Endodermal cell (in vitro differentiated cells): ENCODE measurements around the gene CDK5RAP2. TPM values are rescaled to one million over a fixed set of nuclear protein-coding genes. Genes with fewer than 3 reads are reported as not detected.

Experiments used
- DNase-seq: peaks from one replicate; pipeline ENCODE4 v3.0.0-alpha.2; 2017
- H3K27ac ChIP-seq: 2 replicates; pipeline ENCODE4 v1.5.1; 2013; ENCODE audit warnings: mild to moderate bottlenecking, low read depth, low read length, moderate library complexity
- H3K27me3 ChIP-seq: 2 replicates; pipeline ENCODE4 v1.6.1; 2013; ENCODE audit warnings: mild to moderate bottlenecking, low read length, moderate library complexity; ENCODE audit not compliant: insufficient read depth, control insufficient read depth, poor library complexity, severe bottlenecking
- H3K36me3 ChIP-seq: 2 replicates; pipeline ENCODE4 v1.7.0; 2013; ENCODE audit warnings: mild to moderate bottlenecking, low read length, moderate library complexity; ENCODE audit not compliant: control insufficient read depth, insufficient read depth
- H3K4me1 ChIP-seq: one replicate; pipeline ENCODE4 v1.7.0; 2013; ENCODE audit warnings: low read length; ENCODE audit not compliant: control insufficient read depth, insufficient read depth
- H3K4me3 ChIP-seq: 2 replicates; pipeline ENCODE4 v1.5.1; 2013; ENCODE audit warnings: mild to moderate bottlenecking, low read length, moderate library complexity
- H3K9ac ChIP-seq: 2 replicates; pipeline ENCODE4 v1.6.1; 2013; ENCODE audit warnings: mild to moderate bottlenecking, low read length, moderate library complexity; ENCODE audit not compliant: poor library complexity, severe bottlenecking; ENCODE audit errors: extremely low read depth
- H3K9me3 ChIP-seq: 2 replicates; pipeline ENCODE4 v1.6.1; 2013; ENCODE audit warnings: mild to moderate bottlenecking, low read length, moderate library complexity; ENCODE audit not compliant: control insufficient read depth
- H3K27ac Mint-ChIP-seq: 2 replicates; pipeline ENCODE4 v1.8.0; 2020; ENCODE audit warnings: mixed read lengths
- H3K27me3 Mint-ChIP-seq: 2 replicates; pipeline ENCODE4 v1.8.0; 2021; ENCODE audit warnings: mild to moderate bottlenecking, mixed read lengths; ENCODE audit not compliant: insufficient read depth
- H3K36me3 Mint-ChIP-seq: 2 replicates; pipeline ENCODE4 v1.8.0; 2020; ENCODE audit warnings: low read depth, mixed read lengths
- H3K4me1 Mint-ChIP-seq: 2 replicates; pipeline ENCODE4 v1.8.0; 2020; ENCODE audit warnings: mixed read lengths
- H3K4me3 Mint-ChIP-seq: 2 replicates; pipeline ENCODE4 v1.8.0; 2020; ENCODE audit warnings: mild to moderate bottlenecking, moderate library complexity, mixed read lengths
- H3K9me3 Mint-ChIP-seq: 2 replicates; pipeline ENCODE4 v1.8.0; 2020; ENCODE audit warnings: mild to moderate bottlenecking, mixed read lengths
- WGBS, 2 experiments: methylation state at CpG; one replicate each; pipeline versions ENCODE4 v1.1.5 to v1.1.7; 2013; ENCODE audit warnings: missing lambda C conversion rate in 2 of 2, mixed read lengths in 1 of 2; ENCODE audit not compliant: insufficient coverage in 1 of 2, insufficient read length in 1 of 2; 5-methylcytosine and 5-hydroxymethylcytosine counted together
- total RNA-seq, 2 donors: library from RNA; stranded (reverse); fragmentation: NEBNext Ultra II Directional in 1 of 2; extraction: Animal tissue kit (Norgen Biotek cat#: 25700) in 1 of 2; gene quantifications; 2 replicates in 1 of 2; 3 replicates in 1 of 2; pipeline ENCODE4 v1.2.1, GENCODE V29; 2021
- TF ChIP-seq, protein P1 (sequence below): fragments of 200-600 bp; sonication (generic); conservative IDR thresholded peaks from 2 replicates; pipeline ENCODE4 v1.5.0; 2021; ENCODE audit warnings: antibody characterized with exemption, mild to moderate bottlenecking

CDK5RAP2 gene
- total RNA-seq, 2 donors from 2014 or later: 68.2 to 92.0 TPM

GRCh38 chr9:120348951-120349429 lies 231.0 kb downstream of the CDK5RAP2 start:
- Histone ChIP-seq H3K4me1 (no peaks in the 10 kb centered on the region), H3K27me3 (no peaks in the 10 kb centered on the region), H3K27ac (no peak overlapping the region), H3K4me3 (no peak overlapping the region), H3K9ac (no peak overlapping the region), H3K9me3 (no peaks in the 10 kb centered on the region), H3K36me3 (no peaks in the 10 kb centered on the region)
- DNase-seq: peak; percentile 88
- H3K36me3 Mint-ChIP-seq: no peaks in the 10 kb centered on the region
- no peak overlapping the region for H3K27ac Mint-ChIP-seq
- TF ChIP-seq, protein P1, sequence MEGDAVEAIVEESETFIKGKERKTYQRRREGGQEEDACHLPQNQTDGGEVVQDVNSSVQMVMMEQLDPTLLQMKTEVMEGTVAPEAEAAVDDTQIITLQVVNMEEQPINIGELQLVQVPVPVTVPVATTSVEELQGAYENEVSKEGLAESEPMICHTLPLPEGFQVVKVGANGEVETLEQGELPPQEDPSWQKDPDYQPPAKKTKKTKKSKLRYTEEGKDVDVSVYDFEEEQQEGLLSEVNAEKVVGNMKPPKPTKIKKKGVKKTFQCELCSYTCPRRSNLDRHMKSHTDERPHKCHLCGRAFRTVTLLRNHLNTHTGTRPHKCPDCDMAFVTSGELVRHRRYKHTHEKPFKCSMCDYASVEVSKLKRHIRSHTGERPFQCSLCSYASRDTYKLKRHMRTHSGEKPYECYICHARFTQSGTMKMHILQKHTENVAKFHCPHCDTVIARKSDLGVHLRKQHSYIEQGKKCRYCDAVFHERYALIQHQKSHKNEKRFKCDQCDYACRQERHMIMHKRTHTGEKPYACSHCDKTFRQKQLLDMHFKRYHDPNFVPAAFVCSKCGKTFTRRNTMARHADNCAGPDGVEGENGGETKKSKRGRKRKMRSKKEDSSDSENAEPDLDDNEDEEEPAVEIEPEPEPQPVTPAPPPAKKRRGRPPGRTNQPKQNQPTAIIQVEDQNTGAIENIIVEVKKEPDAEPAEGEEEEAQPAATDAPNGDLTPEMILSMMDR: peak; percentile 91
- H3K4me1 Mint-ChIP-seq: peaks cover 9% of the 10 kb centered on the region
- peaks cover 26% of the 10 kb centered on the region for H3K27me3 Mint-ChIP-seq
- H3K4me3 Mint-ChIP-seq: peak overlapping the region; percentile 12
- 36 to 43% methylated on average over 4 to 16 of the region's 16 CpGs for WGBS, 2 experiments
- H3K9me3 Mint-ChIP-seq: no peaks in the 10 kb centered on the region

DNA sequence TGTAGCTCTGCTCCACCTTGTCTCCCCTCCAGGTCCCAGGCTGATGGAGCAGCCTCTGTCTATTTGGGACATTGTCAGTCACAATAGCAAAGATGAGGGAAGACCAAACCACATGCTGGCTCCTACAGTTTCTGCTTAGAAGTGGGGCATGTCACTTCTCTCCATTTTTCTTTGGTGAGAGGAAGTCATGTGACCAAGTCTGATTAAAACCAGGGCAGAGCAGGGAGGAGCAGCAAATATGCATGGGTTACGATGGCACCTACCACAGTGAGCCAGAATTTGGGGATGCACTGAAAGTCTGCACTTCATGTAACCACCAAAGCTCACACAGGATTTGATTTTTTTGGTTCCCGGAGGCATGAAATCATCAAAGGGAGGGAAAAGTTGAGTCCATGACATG lies 234.6 kb downstream of the CDK5RAP2 start:
- no peak for DNase-seq
- Mint-ChIP-seq H3K27ac (no peak overlapping the region), H3K9me3 (no peaks in the 10 kb centered on the region), H3K4me3 (no peak overlapping the region), H3K27me3 (peaks cover 7% of the 10 kb centered on the region), H3K4me1 (peaks cover 9% of the 10 kb centered on the region), H3K36me3 (no peaks in the 10 kb centered on the region)
- no peaks in the 10 kb centered on the region for H3K9me3 ChIP-seq
- TF ChIP-seq, protein P1: no peak
- 87 to 90% methylated on average over 2 of the region's 2 CpGs for WGBS, 2 experiments
- H3K27me3 ChIP-seq: no peaks in the 10 kb centered on the region
- no peaks in the 10 kb centered on the region for H3K4me1 ChIP-seq
- no peak overlapping the region for H3K4me3 ChIP-seq
- H3K27ac ChIP-seq: no peak overlapping the region
- H3K9ac ChIP-seq: no peak overlapping the region
- H3K36me3 ChIP-seq: no peaks in the 10 kb centered on the region

- no peaks in the 10 kb centered on the region for H3K9me3 ChIP-seq
- H3K4me3 ChIP-seq: no peak overlapping the region
- TF ChIP-seq, protein P1: no peak
- Mint-ChIP-seq H3K36me3 (no peaks in the 10 kb centered on the region), H3K27ac (no peak overlapping the region), H3K4me1 (peaks cover 5% of the 10 kb centered on the region), H3K27me3 (peaks cover under 1% of the 10 kb centered on the region), H3K4me3 (no peak overlapping the region), H3K9me3 (no peaks in the 10 kb centered on the region)
- no peak overlapping the region for H3K27ac ChIP-seq
- no peaks in the 10 kb centered on the region for H3K36me3 ChIP-seq
- no peaks in the 10 kb centered on the region for H3K4me1 ChIP-seq
- WGBS, 2 experiments: 92 to 100% methylated on average over 1 to 2 of the region's 2 CpGs
- H3K9ac ChIP-seq: no peak overlapping the region
- no peak for DNase-seq
- H3K27me3 ChIP-seq: peaks cover 5% of the 10 kb centered on the region
These were observed 235.7 kb downstream of the CDK5RAP2 start for GRCh38 chr9:120344230-120344629.
